SU-DHL-6 (cell line): ENCODE results near the gene SNRPD3.

ENCODE experiments used
- CTCF ChIP-seq: fragments of 200-600 bp; sonication (generic); IDR thresholded peaks from one replicate; pipeline ENCODE4 v1.5.1; 2017; ENCODE audit warnings: antibody characterized with exemption, mild to moderate bottlenecking, low read length, moderate library complexity; ENCODE audit not compliant: insufficient read depth, poor library complexity, severe bottlenecking
- EZH2phosphoT487 ChIP-seq: fragments of 200-600 bp; sonication (generic), shearing (Covaris generic); conservative IDR thresholded peaks from 2 replicates; pipeline ENCODE4 v1.6.1; 2018; ENCODE audit warnings: mild to moderate bottlenecking, antibody characterized with exemption, low read length, moderate library complexity, mixed read lengths

GRCh38 chr22:24593836-24594568 is 38.2 kb downstream of the SNRPD3 start:
- TF ChIP-seq CTCF, result no peak
- TF ChIP-seq EZH2phosphoT487, result no peak
